NOMO-1 (cell line): ENCODE data around the gene CCDC43.
"Not testable (repeated sequence)": the region's sequence is repeated elsewhere in the genome, so short reads cannot be mapped to it uniquely, and the experiment has no call there.

Experiments used
- DNase-seq, 2 experiments: peaks; one replicate each; lab custom pipeline; 2025; ENCODE audit not compliant: unreplicated experiment in 2 of 2; lab: John Stamatoyannopoulos, UW

The CCDC43 gene

DNA sequence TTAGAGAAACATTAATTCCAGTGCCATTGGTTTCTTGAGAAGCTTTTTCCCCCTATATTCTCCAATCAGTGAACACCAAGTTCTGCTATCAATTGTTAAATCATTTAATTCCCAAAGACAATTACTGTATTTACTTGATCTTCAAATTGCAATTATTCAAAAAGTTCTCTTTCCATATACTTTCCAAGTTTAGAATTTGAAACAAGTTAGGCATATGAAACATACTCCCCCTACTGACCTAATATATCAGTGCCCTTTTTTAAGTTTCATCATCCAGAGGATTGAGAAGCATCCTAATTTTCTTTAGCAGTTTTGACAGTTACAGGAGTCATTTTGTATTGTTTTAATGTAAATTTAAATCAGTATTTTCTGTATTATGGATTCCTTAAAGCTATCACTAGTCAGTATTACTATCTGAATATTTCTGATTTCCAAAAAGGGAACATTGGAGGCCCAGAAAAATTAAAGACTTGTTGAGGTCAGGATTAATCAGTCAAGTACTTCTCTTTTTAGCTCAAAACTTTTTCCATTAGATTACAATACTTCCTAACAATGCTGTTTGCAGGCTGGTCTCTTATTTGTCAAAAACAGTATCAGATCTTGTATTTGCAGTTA lies 17.0 kb downstream of the CCDC43 start:
- peak in 1 of 2 experiments; percentile 50 for DNase-seq

GRCh38 chr17:44666006-44666405 lies 23.6 kb downstream of the CCDC43 start:
- DNase-seq = no peak

- DNase-seq = no peak
These were observed 24.7 kb downstream of the CCDC43 start for GRCh38 chr17:44664867-44665266.

DNA sequence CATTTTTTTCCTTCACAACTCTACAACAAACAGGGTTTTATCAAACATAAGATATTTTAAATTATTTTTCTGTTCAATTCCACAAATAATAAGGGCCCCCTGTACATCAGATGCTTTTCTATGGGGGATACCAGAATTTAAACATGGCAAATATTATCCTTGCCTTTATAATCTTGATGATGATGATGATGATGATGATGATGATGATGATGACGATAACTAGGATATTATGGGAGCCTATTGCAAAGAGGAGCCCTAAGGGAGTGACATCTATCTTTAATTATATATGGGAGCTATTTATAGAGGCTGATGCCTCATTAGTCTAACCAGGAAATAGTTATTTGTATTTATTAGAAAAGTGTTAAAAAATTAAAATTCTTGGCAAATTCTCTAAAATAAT lies 26.5 kb downstream of the CCDC43 start:
- no peak for DNase-seq

- no peak for DNase-seq
These were observed 27.7 kb downstream of the CCDC43 start for GRCh38 chr17:44661835-44662234.

GRCh38 chr17:44655983-44656710 lies 33.4 kb downstream of the CCDC43 start, which contains the start of gene MEIOC:
Gene MEIOC (plus strand): TSS chr17:44656468. CDS start chr17:44656614, 146 bp downstream.
- peak; percentile 69 to 81 for DNase-seq

DNA sequence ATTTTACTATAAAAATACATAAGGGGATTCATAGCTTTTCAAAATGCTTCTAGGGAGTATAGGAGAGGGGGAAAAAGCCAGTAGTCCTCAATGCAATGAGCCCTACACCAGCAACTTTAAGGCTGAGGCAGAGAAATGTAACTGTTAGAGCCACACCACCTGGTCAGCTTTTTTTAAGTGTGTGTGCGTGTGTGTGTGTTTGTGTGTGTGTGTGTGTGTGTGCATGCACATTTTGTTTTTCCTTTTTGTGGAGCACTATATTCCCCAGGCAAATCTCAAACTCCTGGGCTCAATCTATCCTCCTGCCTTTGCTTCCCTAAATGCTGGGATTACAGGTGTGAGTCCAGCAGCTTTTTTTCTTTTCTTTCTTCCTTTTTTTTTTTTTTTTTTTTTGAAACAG lies 35.6 kb downstream of the CCDC43 start:
- DNase-seq = no peak

GRCh38 chr17:44653384-44653783 lies 36.2 kb downstream of the CCDC43 start:
- DNase-seq = no peak

DNA sequence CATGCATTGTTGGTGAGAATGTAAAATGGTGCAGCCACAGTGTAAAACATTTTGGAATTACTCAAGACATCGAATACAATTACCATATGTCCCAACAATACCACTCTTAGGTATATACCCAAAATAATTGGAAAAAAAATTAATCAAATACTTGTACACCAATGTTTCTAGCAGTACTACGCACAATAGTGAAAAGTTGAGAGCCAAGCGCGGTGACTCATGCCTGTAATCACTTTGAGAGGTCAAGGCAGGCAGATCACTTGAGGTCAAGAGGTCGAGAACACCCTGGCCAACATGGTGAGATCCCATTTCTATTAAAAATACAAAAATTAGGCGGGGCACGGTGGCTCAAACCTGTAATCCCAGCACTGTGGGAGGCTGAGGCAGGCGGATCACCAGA lies 36.8 kb downstream of the CCDC43 start:
- no peak for DNase-seq

DNA sequence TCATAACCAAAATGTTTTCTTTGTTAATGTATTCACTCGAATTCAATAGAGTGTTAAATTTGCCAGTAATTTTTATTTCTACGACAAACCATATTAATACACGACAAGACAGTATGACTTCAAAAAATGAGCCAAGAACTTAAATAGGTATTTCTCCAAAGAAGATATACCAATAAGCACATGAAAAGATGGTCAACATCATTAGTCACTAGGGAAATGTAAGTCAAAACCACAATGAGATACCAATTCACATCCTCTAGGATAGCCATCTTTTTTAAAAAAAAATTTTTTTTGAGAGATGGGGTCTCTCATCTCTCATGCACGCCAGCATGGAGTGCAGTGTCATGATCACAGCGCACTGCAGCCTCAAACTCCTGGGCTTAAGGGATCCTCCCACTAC lies 38.3 kb downstream of the CCDC43 start:
- no peak for DNase-seq

- no peak for DNase-seq
These were observed 40.6 kb downstream of the CCDC43 start for GRCh38 chr17:44648963-44649362.

- DNase-seq = no peak
These were observed 41.8 kb downstream of the CCDC43 start for GRCh38 chr17:44647736-44648135.

- no peak for DNase-seq
These were observed 43.3 kb downstream of the CCDC43 start for GRCh38 chr17:44646280-44646679.

DNA sequence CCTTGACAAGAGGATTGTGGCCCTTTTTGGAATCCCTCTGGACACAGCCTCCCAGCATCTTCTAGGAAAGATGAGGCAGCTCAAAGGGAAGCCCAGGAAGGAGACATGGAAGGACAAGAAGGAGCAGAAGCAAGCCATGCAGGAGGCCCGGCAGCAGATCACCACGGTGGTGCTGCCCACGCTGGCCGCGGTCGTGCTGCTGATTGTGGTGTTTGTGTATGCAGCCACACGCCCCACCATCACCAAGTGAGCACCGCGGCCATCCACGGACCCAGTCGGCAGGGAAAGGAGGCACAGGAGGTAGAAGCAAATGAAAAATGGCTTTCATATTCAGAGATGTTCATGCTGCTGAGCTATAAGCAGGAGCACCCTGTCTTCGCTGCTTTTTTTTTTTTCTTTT lies 44.2 kb downstream of the CCDC43 start:
- no peak for DNase-seq

GRCh38 chr17:44642834-44643233 lies 46.7 kb downstream of the CCDC43 start:
- no peak for DNase-seq

- no peak for DNase-seq
These were observed 52.5 kb downstream of the CCDC43 start for GRCh38 chr17:44637066-44637465.

DNA sequence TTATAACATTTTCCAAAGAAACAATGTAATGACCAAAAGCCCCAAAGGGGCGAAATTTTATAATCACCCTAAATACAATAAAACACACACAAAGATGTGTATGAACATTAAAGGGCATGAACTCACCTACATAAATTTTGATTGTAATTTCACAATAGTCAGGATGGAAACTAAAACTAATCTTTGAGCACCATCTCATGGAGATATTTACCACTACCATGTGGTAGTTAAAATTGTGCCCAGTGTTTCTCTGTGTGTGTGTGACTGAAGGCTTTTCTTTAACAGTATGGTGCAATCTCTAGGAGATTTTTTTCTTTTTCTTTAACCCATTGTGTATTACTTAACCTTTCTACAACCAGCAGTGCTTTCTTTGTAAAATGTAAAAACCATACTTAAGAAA lies 53.0 kb downstream of the CCDC43 start:
- peak; percentile 70 to 88 for DNase-seq

GRCh38 chr17:44634401-44634800 lies 55.2 kb downstream of the CCDC43 start:
- not testable (repeated sequence) for DNase-seq

DNA sequence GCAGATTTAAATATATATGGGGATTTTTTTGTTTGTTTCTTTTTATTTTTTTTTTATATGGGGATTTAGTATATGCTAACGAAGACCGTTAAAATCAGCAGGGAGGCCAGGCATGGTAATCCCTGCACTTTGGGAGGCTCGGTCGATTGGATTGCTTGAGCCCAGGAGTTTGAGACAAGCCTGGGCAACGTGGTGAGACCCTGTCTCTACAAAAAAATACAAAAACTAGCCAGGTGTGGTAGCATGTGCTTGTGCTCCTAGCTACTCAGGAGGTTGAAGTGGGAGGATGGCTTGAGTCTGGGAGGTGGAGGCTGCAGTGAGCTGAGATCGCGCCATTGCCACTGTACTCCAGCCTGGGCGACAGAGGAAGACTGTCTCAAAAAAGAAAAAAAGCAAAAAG lies 55.6 kb downstream of the CCDC43 start:
- DNase-seq = no peak

GRCh38 chr17:44630703-44631102 lies 58.9 kb downstream of the CCDC43 start:
- DNase-seq = no peak

DNA sequence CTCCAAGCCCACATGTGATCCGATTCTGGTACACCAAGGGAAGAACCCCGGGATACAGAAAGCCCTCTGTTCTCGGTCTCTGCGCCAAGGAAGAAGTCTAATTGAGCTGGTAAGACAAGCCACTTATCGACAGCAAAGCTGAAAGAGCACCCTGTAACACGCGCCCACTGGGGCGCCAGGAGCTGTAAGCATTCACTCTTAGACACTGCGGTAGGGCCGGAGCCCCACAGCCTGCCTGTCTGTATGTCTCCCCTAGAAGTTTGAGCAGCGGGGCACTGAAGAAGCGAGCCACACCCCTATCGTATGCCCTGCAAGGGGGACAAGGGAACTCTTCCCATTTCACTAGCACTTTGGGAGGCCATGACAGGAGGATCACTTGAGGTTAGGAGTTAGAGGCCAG lies 60.3 kb downstream of the CCDC43 start:
- no peak for DNase-seq
